Epithelial cell of umbilical artery (primary cell): ENCODE measurements around the gene CSN1S1. TPM values are rescaled to one million over a fixed set of nuclear protein-coding genes. Genes with fewer than 3 reads are reported as not detected.

Experiments
- total RNA-seq: library from RNA; depleted of rRNA; stranded (reverse); fragments of >200 nt; gene quantifications from 2 replicates; pipeline ENCODE4 v1.2.3, GENCODE V29; 2014

Gene CSN1S1
- 0.30 and 0.32 TPM in 2 replicates for total RNA-seq

DNA sequence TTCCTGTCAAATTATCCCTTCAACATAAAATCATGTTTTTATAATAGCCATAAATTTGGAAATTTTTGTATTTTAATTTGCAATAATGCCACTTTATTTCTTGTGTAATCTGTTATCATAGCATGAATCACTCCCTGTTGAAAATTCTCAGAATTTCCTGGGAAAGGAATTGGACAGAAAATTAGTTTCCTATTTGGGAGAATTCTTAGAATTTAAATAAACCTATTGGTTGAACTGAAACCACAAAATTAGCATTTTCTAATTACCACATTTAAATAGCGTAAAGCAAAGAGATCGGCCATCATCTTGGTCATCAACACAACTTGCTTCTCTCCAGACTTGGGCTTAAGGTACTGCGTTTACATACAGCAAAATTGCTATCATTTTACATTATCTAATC, at the start of gene CSN1S1:
Gene CSN1S1 (plus strand): TSS at position 301 of the 400 bp plus-strand sequence. CDS start 1,488 bp downstream, outside the sequence.

GRCh38 chr4:69965628-69966027, 34.8 kb downstream of the CSN1S1 start, which contains the start of gene CSN2:
Gene CSN2 (minus strand): TSS chr4:69965728. CDS start chr4:69960995, 4,733 bp downstream.

DNA sequence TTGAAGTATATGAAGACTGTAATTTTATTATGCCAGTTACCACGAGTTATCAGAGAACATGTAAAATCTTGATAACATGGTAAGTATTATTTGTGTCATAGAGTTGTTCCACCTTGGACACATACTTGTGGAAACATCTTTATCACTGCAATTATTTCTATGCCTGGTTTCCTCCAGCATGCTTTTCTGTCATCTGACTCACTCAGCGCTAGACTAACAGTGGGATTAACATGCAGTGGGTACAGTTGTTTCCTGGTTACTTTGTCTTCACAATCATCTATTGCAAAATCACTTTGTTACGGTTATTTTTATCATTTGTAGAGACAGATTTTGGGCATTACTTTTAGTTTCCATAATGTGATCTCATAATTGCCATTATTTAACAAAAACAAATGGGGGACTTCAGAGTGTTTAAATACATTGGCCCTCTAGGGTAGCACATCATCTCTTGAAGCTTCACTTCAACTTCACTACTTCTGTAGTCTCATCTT, 64.7 kb downstream of the CSN1S1 start, which contains the start of gene STATH:
Gene STATH (plus strand): TSS at position 441 of the 491 bp plus-strand sequence. CDS start 2,472 bp downstream, outside the sequence.

Other genes starting within 250 kb of the CSN1S1 start
- gene SULT1B1, start 170.4 kb upstream of the CSN1S1 start, total RNA-seq, result 57.5 and 59.4 TPM in 2 replicates
- 28.9 and 555 TPM in 2 replicates for gene SULT1E1, start 70.9 kb upstream of the CSN1S1 start, total RNA-seq
- not detected in 2 replicates for gene CSN2, start 34.7 kb downstream of the CSN1S1 start, total RNA-seq
- not detected in 2 replicates for gene STATH, start 64.9 kb downstream of the CSN1S1 start, total RNA-seq
- gene HTN3, start 97.4 kb downstream of the CSN1S1 start, total RNA-seq, result not detected in 2 replicates
- gene HTN1, start 119.4 kb downstream of the CSN1S1 start, total RNA-seq, result not detected in 2 replicates
- gene PRR27, start 223.2 kb downstream of the CSN1S1 start, total RNA-seq, result not detected in 2 replicates